ENCODE data around the gene KLHL29. TPM values are rescaled to one million over a fixed set of nuclear protein-coding genes. Genes with fewer than 3 reads are reported as not detected.

KLHL29 gene
- total RNA-seq, 2 donors from 2014 or later = 2.0 to 4.2 TPM

GRCh38 chr2:23622466-23622865 is 237.5 kb downstream of the KLHL29 start:
- Histone ChIP-seq H3K36me3 (no peaks in the 10 kb centered on the region), H3K9me3 (peaks cover 4 to 10% of the 10 kb centered on the region in 2 donors), H3K4me1 (peaks cover 0 to 29% of the 10 kb centered on the region in 2 donors), H3K27ac (no peak overlapping the region), H3K4me3 (no peak overlapping the region), H3K27me3 (no peaks in the 10 kb centered on the region)
- no peak for DNase-seq (ENCODE audit: low spot score)
- TF ChIP-seq, protein P1, sequence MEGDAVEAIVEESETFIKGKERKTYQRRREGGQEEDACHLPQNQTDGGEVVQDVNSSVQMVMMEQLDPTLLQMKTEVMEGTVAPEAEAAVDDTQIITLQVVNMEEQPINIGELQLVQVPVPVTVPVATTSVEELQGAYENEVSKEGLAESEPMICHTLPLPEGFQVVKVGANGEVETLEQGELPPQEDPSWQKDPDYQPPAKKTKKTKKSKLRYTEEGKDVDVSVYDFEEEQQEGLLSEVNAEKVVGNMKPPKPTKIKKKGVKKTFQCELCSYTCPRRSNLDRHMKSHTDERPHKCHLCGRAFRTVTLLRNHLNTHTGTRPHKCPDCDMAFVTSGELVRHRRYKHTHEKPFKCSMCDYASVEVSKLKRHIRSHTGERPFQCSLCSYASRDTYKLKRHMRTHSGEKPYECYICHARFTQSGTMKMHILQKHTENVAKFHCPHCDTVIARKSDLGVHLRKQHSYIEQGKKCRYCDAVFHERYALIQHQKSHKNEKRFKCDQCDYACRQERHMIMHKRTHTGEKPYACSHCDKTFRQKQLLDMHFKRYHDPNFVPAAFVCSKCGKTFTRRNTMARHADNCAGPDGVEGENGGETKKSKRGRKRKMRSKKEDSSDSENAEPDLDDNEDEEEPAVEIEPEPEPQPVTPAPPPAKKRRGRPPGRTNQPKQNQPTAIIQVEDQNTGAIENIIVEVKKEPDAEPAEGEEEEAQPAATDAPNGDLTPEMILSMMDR (IDR thresholded peaks at IDR 0.05) = no peak

GRCh38 chr2:23622966-23623675 is 238.1 kb downstream of the KLHL29 start:
- DNase-seq (ENCODE audit: low spot score) = no peak
- Histone ChIP-seq H3K4me1 (peaks cover 0 to 25% of the 10 kb centered on the region in 2 donors), H3K27ac (no peak overlapping the region), H3K36me3 (no peaks in the 10 kb centered on the region), H3K9me3 (peaks cover 4 to 10% of the 10 kb centered on the region in 2 donors), H3K4me3 (no peak overlapping the region), H3K27me3 (no peaks in the 10 kb centered on the region)
- TF ChIP-seq, protein P1 (IDR thresholded peaks at IDR 0.05) = no peak

- no peak for DNase-seq (ENCODE audit: low spot score)
- Histone ChIP-seq H3K36me3 (no peaks in the 10 kb centered on the region), H3K27ac (no peak overlapping the region), H3K4me1 (peaks cover 0 to 14% of the 10 kb centered on the region in 2 donors), H3K9me3 (peaks cover 4 to 10% of the 10 kb centered on the region in 2 donors), H3K4me3 (no peak overlapping the region), H3K27me3 (no peaks in the 10 kb centered on the region)
- TF ChIP-seq, protein P1 (IDR thresholded peaks at IDR 0.05) = no peak
These were observed 239.4 kb downstream of the KLHL29 start for GRCh38 chr2:23624378-23624777.

- H3K4me1 ChIP-seq = peaks cover 0 to 14% of the 10 kb centered on the region in 2 donors
- no peak overlapping the region for H3K4me3 ChIP-seq
- TF ChIP-seq, protein P1 (IDR thresholded peaks at IDR 0.05) = no peak
- H3K36me3 ChIP-seq = no peaks in the 10 kb centered on the region
- no peaks in the 10 kb centered on the region for H3K27me3 ChIP-seq
- no peak for DNase-seq (ENCODE audit: low spot score)
- H3K27ac ChIP-seq = no peak overlapping the region
- H3K9me3 ChIP-seq = peaks cover 4 to 10% of the 10 kb centered on the region in 2 donors
These were observed 239.9 kb downstream of the KLHL29 start for GRCh38 chr2:23624915-23625314.

GRCh38 chr2:23625726-23626125 is 240.7 kb downstream of the KLHL29 start:
- no peak for DNase-seq (ENCODE audit: low spot score)
- H3K4me3 ChIP-seq = no peak overlapping the region
- peaks cover 0 to 7% of the 10 kb centered on the region in 2 donors for H3K4me1 ChIP-seq
- H3K9me3 ChIP-seq = peaks cover 4 to 10% of the 10 kb centered on the region in 2 donors
- TF ChIP-seq, protein P1 (IDR thresholded peaks at IDR 0.05) = no peak
- no peak overlapping the region for H3K27ac ChIP-seq
- H3K36me3 ChIP-seq = no peaks in the 10 kb centered on the region
- no peaks in the 10 kb centered on the region for H3K27me3 ChIP-seq
